Measurements from ENCODE around the gene TMEM52. TPM values are rescaled to one million over a fixed set of nuclear protein-coding genes. Genes with fewer than 3 reads are reported as not detected.

Gene TMEM52
- total and polyA plus RNA-seq, 2 experiments from 2014 or later, result 3.6 to 5.8 TPM

DNA sequence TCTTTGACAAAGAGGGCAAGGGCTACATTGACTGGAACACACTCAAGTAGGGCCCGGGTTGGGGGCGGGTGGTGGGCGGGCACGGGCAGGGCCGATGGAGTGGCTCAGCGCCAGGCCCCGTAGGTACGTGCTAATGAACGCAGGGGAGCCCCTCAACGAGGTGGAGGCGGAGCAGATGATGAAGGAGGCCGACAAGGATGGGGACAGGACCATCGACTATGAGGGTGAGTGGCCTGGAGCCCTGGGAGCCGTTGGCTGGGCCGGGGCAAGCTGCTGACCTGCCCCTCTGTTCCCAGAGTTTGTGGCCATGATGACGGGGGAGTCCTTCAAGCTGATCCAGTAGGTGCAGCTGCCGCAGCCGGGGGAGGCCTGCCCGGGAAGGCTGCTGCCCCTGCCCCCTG is 2.2 kb downstream of the TMEM52 start:
- H3K4me1 ChIP-seq (ENCODE audit: insufficient read depth), result peaks cover 6% of the 10 kb centered on the region
- H3K27me3 ChIP-seq, result no peaks in the 10 kb centered on the region
- H3K4me3 ChIP-seq, result no peak overlapping the region
- H3K36me3 ChIP-seq (replicated peaks; ENCODE audit: insufficient read depth, low read depth), result no peaks in the 10 kb centered on the region
- TF ChIP-seq EZH2 (IDR thresholded peaks at IDR 0.05; ENCODE audit: borderline replicate concordance), result no peak
- TF ChIP-seq, protein P1, sequence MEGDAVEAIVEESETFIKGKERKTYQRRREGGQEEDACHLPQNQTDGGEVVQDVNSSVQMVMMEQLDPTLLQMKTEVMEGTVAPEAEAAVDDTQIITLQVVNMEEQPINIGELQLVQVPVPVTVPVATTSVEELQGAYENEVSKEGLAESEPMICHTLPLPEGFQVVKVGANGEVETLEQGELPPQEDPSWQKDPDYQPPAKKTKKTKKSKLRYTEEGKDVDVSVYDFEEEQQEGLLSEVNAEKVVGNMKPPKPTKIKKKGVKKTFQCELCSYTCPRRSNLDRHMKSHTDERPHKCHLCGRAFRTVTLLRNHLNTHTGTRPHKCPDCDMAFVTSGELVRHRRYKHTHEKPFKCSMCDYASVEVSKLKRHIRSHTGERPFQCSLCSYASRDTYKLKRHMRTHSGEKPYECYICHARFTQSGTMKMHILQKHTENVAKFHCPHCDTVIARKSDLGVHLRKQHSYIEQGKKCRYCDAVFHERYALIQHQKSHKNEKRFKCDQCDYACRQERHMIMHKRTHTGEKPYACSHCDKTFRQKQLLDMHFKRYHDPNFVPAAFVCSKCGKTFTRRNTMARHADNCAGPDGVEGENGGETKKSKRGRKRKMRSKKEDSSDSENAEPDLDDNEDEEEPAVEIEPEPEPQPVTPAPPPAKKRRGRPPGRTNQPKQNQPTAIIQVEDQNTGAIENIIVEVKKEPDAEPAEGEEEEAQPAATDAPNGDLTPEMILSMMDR (IDR thresholded peaks at IDR 0.05; ENCODE audit: poor library complexity), result no peak
- TF ChIP-seq EZH2phosphoT487 (IDR thresholded peaks at IDR 0.05; ENCODE audit: low read depth, severe bottlenecking, unreplicated experiment), result no peak
- no peak overlapping the region for H3K27ac ChIP-seq
- H3K9me3 ChIP-seq (ENCODE audit: low read depth), result no peaks in the 10 kb centered on the region
- DNase-seq (ENCODE audit: low spot score), result peak; percentile 6
- 90% methylated on average over 9 of the region's 19 CpGs for WGBS (ENCODE audit: low lambda C conversion rate, missing lambda C conversion rate)
- H4K20me1 ChIP-seq (ENCODE audit: insufficient read depth, poor library complexity, severe bottlenecking), result no peaks in the 10 kb centered on the region
- H3K4me2 ChIP-seq, result no peak overlapping the region
- H2AFZ ChIP-seq, result no peak overlapping the region
- no peaks in the 10 kb centered on the region for H3K9me2 ChIP-seq (replicated peaks; ENCODE audit: insufficient read depth)
- H3K79me2 ChIP-seq, result no peaks in the 10 kb centered on the region

DNA sequence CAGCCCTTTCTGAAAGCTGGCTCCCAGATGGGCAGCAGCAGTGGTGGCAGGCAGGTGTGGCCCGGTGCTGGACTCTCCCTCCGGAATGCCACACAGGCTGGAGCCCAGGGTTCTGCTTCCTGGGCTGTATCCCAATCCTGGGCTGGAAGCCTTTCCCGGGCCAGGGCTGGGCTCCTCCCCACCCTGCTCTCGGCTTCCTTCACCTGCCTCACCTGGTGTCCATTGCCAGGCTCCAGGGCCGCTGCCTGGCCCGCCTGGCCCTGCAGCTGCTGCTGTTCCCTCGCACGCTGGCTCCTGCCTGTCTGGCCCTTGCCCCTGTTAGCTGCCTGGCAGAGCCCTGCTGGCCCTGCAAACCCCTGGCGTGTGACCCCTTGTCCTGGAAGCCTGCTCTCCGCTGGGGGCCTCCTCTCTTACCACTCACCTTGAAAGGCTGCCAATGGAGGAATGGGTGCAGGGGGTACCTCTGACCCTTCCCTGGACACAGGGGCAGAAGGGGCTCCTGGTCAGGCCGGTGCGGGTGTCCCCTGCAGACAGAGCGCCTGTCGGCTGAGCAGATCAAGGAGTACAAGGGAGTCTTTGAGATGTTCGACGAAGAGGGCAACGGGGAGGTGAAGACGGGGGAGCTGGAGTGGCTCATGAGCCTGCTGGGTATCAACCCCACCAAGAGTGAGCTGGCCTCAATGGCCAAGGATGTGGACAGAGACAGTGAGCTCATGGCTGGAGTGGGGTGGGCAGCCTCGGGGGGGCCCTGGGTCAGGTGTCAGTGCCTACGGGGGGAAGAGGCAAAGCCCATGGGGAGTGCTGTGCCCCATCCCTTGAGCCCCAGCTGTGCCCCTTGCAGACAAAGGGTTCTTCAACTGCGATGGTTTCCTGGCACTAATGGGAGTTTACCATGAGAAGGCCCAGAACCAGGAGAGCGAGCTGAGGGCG is 2.9 kb downstream of the TMEM52 start:
- peak; percentile 4 for DNase-seq (ENCODE audit: low spot score)
- H3K4me3 ChIP-seq, result no peak overlapping the region
- no peaks in the 10 kb centered on the region for H3K27me3 ChIP-seq
- no peaks in the 10 kb centered on the region for H3K79me2 ChIP-seq
- no peak overlapping the region for H3K27ac ChIP-seq
- 96% methylated on average over 21 of the region's 23 CpGs for WGBS (ENCODE audit: low lambda C conversion rate, missing lambda C conversion rate)
- no peaks in the 10 kb centered on the region for H3K9me2 ChIP-seq (replicated peaks; ENCODE audit: insufficient read depth)
- no peaks in the 10 kb centered on the region for H4K20me1 ChIP-seq (ENCODE audit: insufficient read depth, poor library complexity, severe bottlenecking)
- H3K36me3 ChIP-seq (replicated peaks; ENCODE audit: insufficient read depth, low read depth), result no peaks in the 10 kb centered on the region
- TF ChIP-seq EZH2 (IDR thresholded peaks at IDR 0.05; ENCODE audit: borderline replicate concordance) (no peak), EZH2phosphoT487 (IDR thresholded peaks at IDR 0.05; ENCODE audit: low read depth, severe bottlenecking, unreplicated experiment) (no peak)
- H3K4me2 ChIP-seq, result no peak overlapping the region
- peaks cover 6% of the 10 kb centered on the region for H3K4me1 ChIP-seq (ENCODE audit: insufficient read depth)
- H3K9me3 ChIP-seq (ENCODE audit: low read depth), result no peaks in the 10 kb centered on the region
- no peak overlapping the region for H2AFZ ChIP-seq

DNA sequence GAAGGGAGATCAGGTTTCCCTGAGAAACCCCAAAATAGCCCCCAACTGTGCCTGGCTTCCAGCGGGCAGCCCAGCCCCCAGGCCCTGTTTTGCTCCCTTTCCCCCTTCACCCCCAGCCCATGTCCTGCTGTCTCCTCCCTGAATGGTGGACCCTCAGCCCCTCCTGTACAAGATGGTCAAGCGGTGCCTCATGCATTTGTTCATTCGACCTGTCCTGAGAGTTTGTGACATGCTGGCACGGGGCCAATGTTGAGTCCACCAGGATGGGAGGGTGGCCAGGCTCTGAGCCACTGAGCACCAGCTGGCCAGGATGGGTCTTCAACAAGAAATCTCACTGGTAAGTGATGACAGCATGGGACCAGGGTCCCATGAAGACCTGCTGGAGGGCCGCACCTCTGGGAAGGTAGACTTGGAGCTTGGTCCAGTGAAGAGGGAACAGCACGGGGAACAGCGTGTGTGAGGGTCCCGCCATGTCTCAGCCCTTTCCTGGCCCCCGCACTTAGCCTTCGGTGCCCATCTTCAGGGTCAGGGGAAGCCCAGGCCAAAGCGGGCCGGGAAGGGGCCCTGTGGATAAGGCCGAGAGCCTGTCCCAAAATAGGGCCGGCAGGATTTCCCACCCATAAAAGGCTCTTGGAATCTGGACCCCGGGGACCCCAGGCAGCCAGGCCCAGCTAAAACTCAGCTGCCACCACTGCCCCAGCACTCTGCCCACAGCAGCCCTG is 3.9 kb downstream of the TMEM52 start, which contains the start of gene CALML6:
CALML6 (plus strand) TSS at position 290 of the 722 bp plus-strand sequence; CDS start at position 311, 21 bp downstream.
- peak; percentile 18 for DNase-seq (ENCODE audit: low spot score)
- Histone ChIP-seq H3K79me2 (no peaks in the 10 kb centered on the region), H3K9me3 (ENCODE audit: low read depth) (no peaks in the 10 kb centered on the region), H3K4me3 (no peak within 1 kb of the TSS), H3K36me3 (replicated peaks; ENCODE audit: insufficient read depth, low read depth) (no peaks in the 10 kb centered on the region), H3K4me2 (no peak within 1 kb of the TSS), H3K9me2 (replicated peaks; ENCODE audit: insufficient read depth) (no peaks in the 10 kb centered on the region), H3K27ac (no peak within 1 kb of the TSS), H3K4me1 (ENCODE audit: insufficient read depth) (peaks cover 6% of the 10 kb centered on the region), H4K20me1 (ENCODE audit: insufficient read depth, poor library complexity, severe bottlenecking) (no peaks in the 10 kb centered on the region), H2AFZ (no peak within 1 kb of the TSS), H3K27me3 (no peaks in the 10 kb centered on the region)
- WGBS (ENCODE audit: low lambda C conversion rate, missing lambda C conversion rate), result 95% methylated on average over 15 of the region's 15 CpGs
- TF ChIP-seq, protein P1 (IDR thresholded peaks at IDR 0.05; ENCODE audit: poor library complexity), result no peak
- no peak for TF ChIP-seq EZH2 (IDR thresholded peaks at IDR 0.05; ENCODE audit: borderline replicate concordance)
- no peak for TF ChIP-seq EZH2phosphoT487 (IDR thresholded peaks at IDR 0.05; ENCODE audit: low read depth, severe bottlenecking, unreplicated experiment)

Data from hepatocyte (in vitro differentiated cells).